ENCODE data around the gene KCNC3. TPM values are rescaled to one million over a fixed set of nuclear protein-coding genes. Genes with fewer than 3 reads are reported as not detected.

Gene KCNC3
- total RNA-seq, result under 1 TPM; 0.39 to 0.47 TPM

DNA sequence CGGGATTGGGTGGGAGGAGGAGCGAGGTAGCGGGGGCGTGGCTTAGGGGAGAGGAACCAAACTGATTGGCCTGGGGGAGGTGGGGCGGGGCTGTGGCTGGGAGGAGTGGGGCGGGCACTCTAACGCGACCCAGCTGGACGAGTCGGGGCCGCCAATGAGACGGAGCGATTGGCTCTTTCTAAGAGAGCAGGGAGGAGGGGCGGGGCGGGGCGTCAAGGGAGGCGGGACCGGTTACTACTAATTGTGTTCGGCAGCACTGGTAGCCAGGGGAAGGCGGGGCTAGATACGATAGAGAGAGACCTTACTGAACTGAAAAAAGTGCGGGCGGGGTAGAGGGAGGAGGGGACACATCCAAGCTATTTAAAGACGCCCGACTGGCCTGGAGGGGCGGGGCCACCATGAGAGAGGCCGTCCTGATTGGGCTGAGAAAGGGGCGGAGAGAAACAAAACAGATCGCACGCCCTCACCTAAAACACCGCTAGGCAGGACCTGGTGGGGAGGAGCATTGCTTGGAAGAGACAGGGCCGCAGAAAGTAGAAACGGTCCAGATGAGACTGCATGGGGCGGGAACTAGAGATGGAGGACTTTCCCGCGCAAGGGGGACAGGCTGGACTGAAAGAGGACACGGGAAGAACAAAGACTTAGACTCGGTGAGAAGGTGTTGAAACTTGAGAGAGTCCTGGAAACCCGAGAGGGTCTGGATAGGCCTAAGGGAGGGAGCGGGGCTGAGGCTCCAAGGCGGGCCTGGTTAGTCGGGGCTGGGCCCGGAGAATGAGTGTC lies at the start of gene KCNC3:
KCNC3 (minus strand) TSS at position 232 of the 780 bp plus-strand sequence. CDS start 295 bp downstream, outside the sequence.
- Mint-ChIP-seq H3K4me1 (ENCODE audit: low read depth) (peaks cover 71% of the 10 kb centered on the region), H3K36me3 (ENCODE audit: low read depth) (peaks cover 15% of the 10 kb centered on the region), H3K9me3 (ENCODE audit: insufficient read depth) (no peaks in the 10 kb centered on the region), H3K27me3 (ENCODE audit: low read depth) (peaks cover 48% of the 10 kb centered on the region), H3K4me3 (peak within 1 kb of the TSS; percentile 65), H3K27ac (peak within 1 kb of the TSS; percentile 65)
- CTCF ChIA-PET, result interaction anchor here (0.6 to 1.3 kb wide), 4 partner anchors 9 to 55 kb away, joined by 3 to 7 read pairs (median 3); partner anchors contain the start of gene POLD1
- POLR2A ChIA-PET, result no interaction called here
- DNase-seq (peak; percentile 92), ATAC-seq (peak; percentile 55)

DNA sequence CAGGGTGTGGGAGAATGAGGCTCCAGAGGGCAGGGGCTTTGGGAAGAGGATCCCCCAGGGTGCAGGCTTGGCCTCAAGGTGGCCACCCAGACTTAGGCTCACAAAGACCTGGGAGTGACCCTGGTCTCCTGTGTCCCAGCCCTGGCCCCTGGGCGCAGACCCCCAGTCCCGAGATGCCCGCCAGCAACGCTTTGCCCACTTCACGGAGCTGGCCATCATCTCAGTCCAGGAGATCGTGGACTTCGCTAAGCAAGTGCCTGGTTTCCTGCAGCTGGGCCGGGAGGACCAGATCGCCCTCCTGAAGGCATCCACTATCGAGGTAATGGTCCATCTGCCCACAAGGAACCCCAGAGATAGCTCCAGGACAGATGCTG lies 49.7 kb upstream of the KCNC3 start:
- H3K36me3 Mint-ChIP-seq (ENCODE audit: low read depth), result peaks cover 36% of the 10 kb centered on the region
- no peaks in the 10 kb centered on the region for H3K27me3 Mint-ChIP-seq (ENCODE audit: low read depth)
- H3K4me3 Mint-ChIP-seq, result no peak overlapping the region
- no peaks in the 10 kb centered on the region for H3K9me3 Mint-ChIP-seq (ENCODE audit: insufficient read depth)
- ChIA-PET POLR2A (no interaction called here), CTCF (no interaction called here)
- DNase-seq (no peak), ATAC-seq (no peak)
- H3K27ac Mint-ChIP-seq, result no peak overlapping the region
- H3K4me1 Mint-ChIP-seq (ENCODE audit: low read depth), result peaks cover 32% of the 10 kb centered on the region

DNA sequence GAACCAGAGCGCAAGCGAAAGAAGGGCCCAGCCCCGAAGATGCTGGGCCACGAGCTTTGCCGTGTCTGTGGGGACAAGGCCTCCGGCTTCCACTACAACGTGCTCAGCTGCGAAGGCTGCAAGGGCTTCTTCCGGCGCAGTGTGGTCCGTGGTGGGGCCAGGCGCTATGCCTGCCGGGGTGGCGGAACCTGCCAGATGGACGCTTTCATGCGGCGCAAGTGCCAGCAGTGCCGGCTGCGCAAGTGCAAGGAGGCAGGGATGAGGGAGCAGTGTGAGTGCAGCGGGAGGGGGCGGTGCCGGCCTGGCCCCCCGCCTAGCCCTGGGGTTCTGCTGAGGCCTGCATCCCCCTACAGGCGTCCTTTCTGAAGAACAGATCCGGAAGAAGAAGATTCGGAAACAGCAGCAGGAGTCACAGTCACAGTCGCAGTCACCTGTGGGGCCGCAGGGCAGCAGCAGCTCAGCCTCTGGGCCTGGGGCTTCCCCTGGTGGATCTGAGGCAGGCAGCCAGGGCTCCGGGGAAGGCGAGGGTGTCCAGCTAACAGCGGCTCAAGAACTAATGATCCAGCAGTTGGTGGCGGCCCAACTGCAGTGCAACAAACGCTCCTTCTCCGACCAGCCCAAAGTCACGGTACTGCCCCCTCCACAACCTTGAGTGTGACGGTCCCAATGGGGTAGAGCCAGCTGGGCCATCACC lies 49.1 kb upstream of the KCNC3 start:
- H3K27me3 Mint-ChIP-seq (ENCODE audit: low read depth), result no peaks in the 10 kb centered on the region
- peaks cover 34% of the 10 kb centered on the region for H3K36me3 Mint-ChIP-seq (ENCODE audit: low read depth)
- no peak for DNase-seq
- CTCF ChIA-PET, result no interaction called here
- no peaks in the 10 kb centered on the region for H3K9me3 Mint-ChIP-seq (ENCODE audit: insufficient read depth)
- no peak for ATAC-seq
- peaks cover 27% of the 10 kb centered on the region for H3K4me1 Mint-ChIP-seq (ENCODE audit: low read depth)
- H3K4me3 Mint-ChIP-seq, result no peak overlapping the region
- peak overlapping the region; percentile 29 for H3K27ac Mint-ChIP-seq
- POLR2A ChIA-PET, result no interaction called here

DNA sequence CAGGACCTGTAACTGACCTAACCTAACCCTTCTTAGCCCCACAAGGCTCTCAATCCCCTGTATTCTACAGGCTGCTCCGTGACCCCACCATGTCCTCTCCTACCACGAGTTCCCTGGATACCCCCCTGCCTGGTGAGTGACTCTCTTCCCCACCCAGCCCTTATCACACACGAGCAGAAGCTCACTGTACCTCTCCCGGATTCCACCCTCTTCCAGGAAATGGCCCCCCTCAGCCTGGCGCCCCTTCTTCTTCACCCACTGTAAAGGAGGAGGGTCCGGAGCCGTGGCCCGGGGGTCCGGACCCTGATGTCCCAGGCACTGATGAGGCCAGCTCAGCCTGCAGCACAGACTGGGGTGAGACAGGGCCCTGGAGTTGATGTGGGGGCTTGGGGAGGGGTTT lies 48.3 kb upstream of the KCNC3 start:
- ChIA-PET POLR2A (no interaction called here), CTCF (no interaction called here)
- Mint-ChIP-seq H3K36me3 (ENCODE audit: low read depth) (peaks cover 33% of the 10 kb centered on the region), H3K27ac (peak overlapping the region; percentile 86), H3K9me3 (ENCODE audit: insufficient read depth) (no peaks in the 10 kb centered on the region), H3K4me3 (peak overlapping the region; percentile 8), H3K4me1 (ENCODE audit: low read depth) (peaks cover 23% of the 10 kb centered on the region), H3K27me3 (ENCODE audit: low read depth) (no peaks in the 10 kb centered on the region)
- ATAC-seq (no peak), DNase-seq (no peak)

DNA sequence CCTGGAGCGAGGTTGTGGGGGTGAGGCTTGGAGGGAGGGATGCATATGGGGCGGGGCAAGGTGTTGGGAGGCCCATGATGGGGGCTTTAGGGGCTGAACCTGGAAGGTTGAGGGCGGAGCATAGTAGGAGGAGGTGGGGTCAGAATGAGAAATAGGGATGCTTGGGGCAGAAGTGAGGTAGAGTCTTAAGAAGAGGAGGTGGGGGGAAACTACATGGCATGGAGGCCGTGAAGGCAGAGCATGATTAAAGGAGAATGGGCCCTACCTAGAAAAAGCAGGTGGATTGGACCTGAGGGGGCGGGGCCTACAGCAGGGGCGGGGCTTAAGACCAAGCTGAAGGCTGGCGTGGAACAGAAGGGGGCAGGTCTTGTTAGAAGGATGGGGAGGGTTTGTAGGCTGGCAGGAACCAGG lies 47.9 kb upstream of the KCNC3 start:
- peak overlapping the region; percentile 86 for H3K27ac Mint-ChIP-seq
- no peaks in the 10 kb centered on the region for H3K27me3 Mint-ChIP-seq (ENCODE audit: low read depth)
- no peaks in the 10 kb centered on the region for H3K9me3 Mint-ChIP-seq (ENCODE audit: insufficient read depth)
- H3K4me1 Mint-ChIP-seq (ENCODE audit: low read depth), result peaks cover 23% of the 10 kb centered on the region
- ChIA-PET CTCF (no interaction called here), POLR2A (no interaction called here)
- ATAC-seq (peak; percentile 41), DNase-seq (peak; percentile 65)
- peak overlapping the region; percentile 86 for H3K4me3 Mint-ChIP-seq
- H3K36me3 Mint-ChIP-seq (ENCODE audit: low read depth), result peaks cover 33% of the 10 kb centered on the region

DNA sequence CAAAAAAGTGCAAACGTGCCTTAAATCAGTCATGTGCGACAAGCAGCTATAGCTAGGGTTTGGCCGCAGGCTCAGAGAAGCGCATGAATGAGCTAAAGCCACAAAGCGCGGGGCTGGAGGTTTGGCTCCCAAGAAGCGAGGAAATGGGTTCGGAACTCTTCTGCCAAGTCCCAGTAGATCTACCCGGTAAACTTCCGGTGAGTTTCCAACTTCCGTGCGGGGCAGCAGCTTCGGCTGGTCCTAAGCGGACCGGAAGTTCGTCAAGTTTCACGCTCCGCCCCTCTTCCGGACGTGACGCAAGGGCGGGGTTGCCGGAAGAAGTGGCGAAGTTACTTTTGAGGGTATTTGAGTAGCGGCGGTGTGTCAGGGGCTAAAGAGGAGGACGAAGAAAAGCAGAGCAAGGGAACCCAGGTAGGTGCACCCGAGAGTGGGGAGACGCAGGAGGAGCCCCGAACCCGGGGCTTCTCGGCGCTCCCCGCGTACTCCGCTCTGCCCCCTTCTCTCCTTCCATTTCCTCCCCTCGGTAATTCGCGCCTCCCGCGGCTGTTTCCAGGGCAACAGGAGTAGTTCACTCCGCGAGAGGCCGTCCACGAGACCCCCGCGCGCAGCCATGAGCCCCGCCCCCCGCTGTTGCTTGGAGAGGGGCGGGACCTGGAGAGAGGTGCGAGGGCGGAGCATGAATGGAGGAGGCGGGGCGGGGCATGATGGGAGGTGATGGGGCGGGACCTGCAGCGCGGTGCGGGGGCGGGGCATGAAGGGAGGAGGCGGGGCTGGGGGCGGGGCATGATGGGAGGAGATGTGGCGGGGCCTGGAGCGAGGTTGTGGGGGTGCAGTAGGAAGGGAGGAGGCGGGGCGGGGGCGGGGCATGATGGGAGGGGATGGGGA lies 47.2 kb upstream of the KCNC3 start, which contains the start of gene NR1H2:
NR1H2 (plus strand) TSS at position 292 of the 885 bp plus-strand sequence. CDS start 1,149 bp downstream, outside the sequence.
- Mint-ChIP-seq H3K4me1 (ENCODE audit: low read depth) (peaks cover 23% of the 10 kb centered on the region), H3K27ac (peak within 1 kb of the TSS; percentile 98), H3K27me3 (ENCODE audit: low read depth) (no peaks in the 10 kb centered on the region), H3K4me3 (peak within 1 kb of the TSS; percentile 86), H3K9me3 (ENCODE audit: insufficient read depth) (no peaks in the 10 kb centered on the region), H3K36me3 (ENCODE audit: low read depth) (peaks cover 32% of the 10 kb centered on the region)
- POLR2A ChIA-PET, result interaction anchor here (0.7 to 2.0 kb wide), 5 partner anchors 8 to 1412 kb away, joined by 3 to 8 read pairs (median 4); partner anchors contain the start of gene POLD1
- ATAC-seq (peak; percentile 89), DNase-seq (peak; percentile 96)
- CTCF ChIA-PET, result interaction anchor here (1.3 to 1.5 kb wide), 4 partner anchors 9 to 19 kb away, joined by 4 to 19 read pairs (median 4); no protein-coding TSS in a partner anchor

DNA sequence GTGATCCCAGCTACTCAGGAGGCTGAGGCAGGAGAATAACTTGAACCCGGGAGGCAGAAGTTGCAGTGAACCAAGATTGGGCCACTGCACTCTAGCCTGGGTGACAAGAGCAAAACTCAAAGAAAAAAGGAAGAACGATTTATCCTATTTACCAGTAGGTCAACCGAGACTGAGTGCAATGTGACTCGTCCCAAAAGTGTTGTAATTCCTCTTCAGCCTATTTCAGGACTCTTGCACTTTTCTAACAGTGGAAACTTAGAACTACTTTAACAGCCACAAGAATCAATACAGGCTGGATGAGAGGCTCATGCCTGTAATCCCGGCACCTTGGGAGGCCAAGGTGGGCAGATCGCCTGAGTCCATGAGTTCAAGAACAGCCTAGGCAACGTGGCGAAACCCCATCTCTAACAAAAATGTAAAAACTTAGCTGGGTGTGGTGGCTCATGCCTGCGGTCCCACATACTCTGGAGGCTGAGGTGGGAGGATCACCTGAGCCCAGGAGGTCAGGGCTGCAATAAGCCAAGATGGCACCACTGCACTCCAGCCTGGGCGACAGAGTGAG lies 42.8 kb upstream of the KCNC3 start:
- DNase-seq (no peak), ATAC-seq (no peak)
- no peak overlapping the region for H3K27ac Mint-ChIP-seq
- H3K4me1 Mint-ChIP-seq (ENCODE audit: low read depth), result peaks cover 31% of the 10 kb centered on the region
- H3K4me3 Mint-ChIP-seq, result no peak overlapping the region
- CTCF ChIA-PET, result interaction anchor here (1.8 kb wide), 1 partner anchor 14 kb away, joined by 9 read pairs; no protein-coding TSS in a partner anchor
- POLR2A ChIA-PET, result no interaction called here
- no peaks in the 10 kb centered on the region for H3K27me3 Mint-ChIP-seq (ENCODE audit: low read depth)
- peaks cover 3% of the 10 kb centered on the region for H3K36me3 Mint-ChIP-seq (ENCODE audit: low read depth)
- no peaks in the 10 kb centered on the region for H3K9me3 Mint-ChIP-seq (ENCODE audit: insufficient read depth)

DNA sequence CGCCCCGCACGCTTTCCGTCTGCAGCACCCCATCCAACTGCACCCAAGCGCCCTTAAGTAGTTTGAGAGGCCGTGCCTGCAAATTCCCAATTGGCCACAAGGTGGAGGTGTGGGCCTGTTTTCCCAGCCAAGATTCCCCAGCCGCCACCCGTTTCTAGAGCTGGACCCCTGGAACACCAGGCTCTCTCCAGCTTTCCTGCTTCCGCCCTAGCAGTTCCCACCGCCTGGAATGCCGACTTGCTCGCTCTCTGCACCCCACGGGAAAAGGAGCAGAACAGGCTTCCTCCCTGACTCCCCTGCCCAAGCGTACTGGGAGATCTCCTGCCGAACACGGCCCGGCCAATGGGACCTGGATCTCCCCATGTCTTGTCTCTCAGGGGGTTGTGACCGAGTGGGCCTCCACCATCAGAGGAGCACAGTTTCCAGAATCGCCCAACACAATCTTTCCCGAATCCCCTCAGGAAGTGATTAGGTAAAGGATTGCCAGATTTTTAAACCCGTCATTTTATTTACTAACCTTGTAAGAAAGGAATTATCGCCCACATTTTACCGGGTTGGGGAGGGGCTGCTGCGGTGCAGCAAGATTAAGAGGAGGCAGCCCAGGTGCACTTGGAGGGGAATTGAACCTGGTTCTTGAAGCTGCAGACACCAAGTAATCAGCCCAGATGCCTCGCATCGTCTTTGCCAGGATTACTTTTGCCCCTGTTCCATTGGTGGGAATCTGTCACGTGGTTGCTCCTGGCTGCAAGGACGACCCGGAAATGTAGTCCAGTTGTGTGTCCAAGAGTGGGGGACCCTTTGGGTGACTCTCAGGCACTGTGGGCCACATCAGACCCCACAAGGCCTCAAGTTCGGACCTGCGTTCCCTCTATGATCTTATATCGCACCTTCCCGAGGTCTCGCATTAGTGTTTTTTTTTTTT lies 39.7 kb upstream of the KCNC3 start:
- CTCF ChIA-PET, result interaction anchor here (0.9 to 3.1 kb wide), 13 partner anchors 9 to 553 kb away, joined by 3 to 35 read pairs (median 4); partner anchors contain the start of gene POLD1
- ATAC-seq, result peak; percentile 72

DNA sequence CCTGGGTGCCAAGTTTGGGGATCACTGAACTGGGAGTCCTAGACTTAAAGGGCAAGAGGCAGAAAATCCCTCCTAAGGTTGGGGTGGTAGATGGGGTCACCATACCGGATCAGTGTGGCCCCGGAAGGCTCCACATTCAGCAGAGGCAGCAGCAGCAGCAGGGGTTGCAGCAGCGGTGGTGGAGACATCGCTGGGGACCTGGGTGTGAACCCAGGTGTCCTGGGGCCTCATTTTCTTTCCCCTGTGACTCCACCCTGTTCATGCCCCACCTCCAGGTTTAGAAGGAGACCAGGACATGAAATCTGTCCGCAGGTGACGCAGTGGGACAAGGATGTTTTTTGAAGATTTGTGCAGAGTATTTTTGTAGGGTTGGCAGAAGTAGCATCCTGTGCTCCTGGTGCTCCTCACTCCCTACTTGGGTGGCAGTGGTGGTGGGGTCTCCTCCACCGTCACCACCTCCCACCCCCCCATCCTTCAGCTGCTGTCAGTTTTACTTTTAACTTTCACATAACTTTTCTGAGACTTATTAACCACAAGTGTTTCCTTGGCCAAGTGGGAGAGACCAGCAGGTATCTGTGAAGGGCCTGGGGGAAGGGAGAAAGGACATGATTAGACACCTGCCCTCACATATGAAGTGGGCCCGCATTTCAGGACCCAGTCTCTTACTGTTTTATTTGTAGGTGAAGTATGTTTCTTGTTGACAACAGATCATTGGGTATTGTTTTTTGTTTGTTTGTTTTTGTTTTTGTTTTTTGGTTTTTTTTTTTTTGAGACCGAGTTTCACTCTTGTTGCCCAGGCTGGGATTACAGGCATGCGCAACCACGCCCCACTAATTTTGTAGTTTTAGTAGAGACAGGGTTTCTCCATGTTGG lies 36.5 kb upstream of the KCNC3 start, which contains the start of gene NAPSA:
NAPSA (minus strand) TSS at position 206 of the 873 bp plus-strand sequence; CDS start at position 188, 18 bp downstream.
- peak within 1 kb of the TSS; percentile 52 for H3K4me3 Mint-ChIP-seq
- H3K27me3 Mint-ChIP-seq (ENCODE audit: low read depth), result no peaks in the 10 kb centered on the region
- no peaks in the 10 kb centered on the region for H3K9me3 Mint-ChIP-seq (ENCODE audit: insufficient read depth)
- DNase-seq (no peak), ATAC-seq (no peak)
- CTCF ChIA-PET, result interaction anchor here (0.9 to 1.5 kb wide), 3 partner anchors 8 to 95 kb away, joined by 4 to 10 read pairs (median 4); partner anchors contain the start of gene NR1H2
- H3K36me3 Mint-ChIP-seq (ENCODE audit: low read depth), result peaks cover 6% of the 10 kb centered on the region
- H3K27ac Mint-ChIP-seq, result peak within 1 kb of the TSS; percentile 80
- POLR2A ChIA-PET, result interaction anchor here (0.6 kb wide), 1 partner anchor 358 kb away, joined by 3 read pairs; no protein-coding TSS in a partner anchor
- H3K4me1 Mint-ChIP-seq (ENCODE audit: low read depth), result peaks cover 63% of the 10 kb centered on the region

More for the DNA sequence above, 39.7 kb upstream of the KCNC3 start:
- Mint-ChIP-seq H3K36me3 (ENCODE audit: low read depth) (no peaks in the 10 kb centered on the region), H3K27ac (peak overlapping the region; percentile 85), H3K27me3 (ENCODE audit: low read depth) (no peaks in the 10 kb centered on the region), H3K9me3 (ENCODE audit: insufficient read depth) (no peaks in the 10 kb centered on the region), H3K4me1 (ENCODE audit: low read depth) (peaks cover 36% of the 10 kb centered on the region), H3K4me3 (peak overlapping the region; percentile 83)
- DNase-seq, result peak; percentile 83
- POLR2A ChIA-PET, result interaction anchor here (1.0 to 1.4 kb wide), 2 partner anchors 15 to 46 kb away, joined by 3 to 4 read pairs; partner anchors contain the start of gene POLD1
